Spleen (tissue), 7 donors: ENCODE results near the gene SPC24.

Source experiments
- POLR2A ChIP-seq, 3 donors: fragments of 450-650 bp; IDR thresholded peaks; one replicate each; pipeline ENCODE4 v1.5.1; 2017; ENCODE audit warnings: antibody characterized with exemption in 3 of 3, mild to moderate bottlenecking in 1 of 3
- TF ChIP-seq, protein P1 (sequence below), 11 experiments: fragments of 200-600 bp in 7 of 11; fragments of 450-650 bp in 4 of 11; sonication (generic) in 4 of 11; IDR thresholded peaks in 8 of 11; conservative IDR thresholded peaks in 3 of 11; 1 replicate in 7 of 11; 2 replicates in 4 of 11; pipeline versions ENCODE4 v1.4.0 to v1.8.0; 2016 to 2021; ENCODE audit warnings: antibody characterized with exemption in 11 of 11, inconsistent platforms in 4 of 11, mild to moderate bottlenecking in 1 of 11
- donor health status: DM: no; HTN: no; CAD: no; lungs with moderate emphysema.
- donor health status: DM: no; HTN: no; CAD: no.
- donor health status: DM: no; HTN: no; CAD: no.

DNA sequence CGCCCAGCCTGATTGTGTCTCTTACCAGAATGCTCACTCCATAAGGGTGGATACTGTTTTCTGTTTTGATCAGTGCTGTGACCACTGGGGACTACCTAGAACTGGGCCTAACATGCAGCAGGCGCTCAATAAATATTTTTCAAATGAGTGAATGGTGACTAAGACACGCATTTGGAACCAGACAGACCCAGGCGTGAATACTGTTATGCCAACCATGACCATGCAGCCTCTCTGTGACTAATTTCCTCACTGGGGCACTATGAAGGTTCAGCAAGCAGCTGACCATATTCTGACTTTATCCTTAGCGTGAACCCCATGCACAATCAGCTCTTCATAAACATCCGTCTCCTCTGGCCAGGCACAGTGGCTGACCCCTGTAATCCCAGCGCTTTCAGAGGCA lies 13.0 kb upstream of the SPC24 start:
- TF ChIP-seq, protein P1, sequence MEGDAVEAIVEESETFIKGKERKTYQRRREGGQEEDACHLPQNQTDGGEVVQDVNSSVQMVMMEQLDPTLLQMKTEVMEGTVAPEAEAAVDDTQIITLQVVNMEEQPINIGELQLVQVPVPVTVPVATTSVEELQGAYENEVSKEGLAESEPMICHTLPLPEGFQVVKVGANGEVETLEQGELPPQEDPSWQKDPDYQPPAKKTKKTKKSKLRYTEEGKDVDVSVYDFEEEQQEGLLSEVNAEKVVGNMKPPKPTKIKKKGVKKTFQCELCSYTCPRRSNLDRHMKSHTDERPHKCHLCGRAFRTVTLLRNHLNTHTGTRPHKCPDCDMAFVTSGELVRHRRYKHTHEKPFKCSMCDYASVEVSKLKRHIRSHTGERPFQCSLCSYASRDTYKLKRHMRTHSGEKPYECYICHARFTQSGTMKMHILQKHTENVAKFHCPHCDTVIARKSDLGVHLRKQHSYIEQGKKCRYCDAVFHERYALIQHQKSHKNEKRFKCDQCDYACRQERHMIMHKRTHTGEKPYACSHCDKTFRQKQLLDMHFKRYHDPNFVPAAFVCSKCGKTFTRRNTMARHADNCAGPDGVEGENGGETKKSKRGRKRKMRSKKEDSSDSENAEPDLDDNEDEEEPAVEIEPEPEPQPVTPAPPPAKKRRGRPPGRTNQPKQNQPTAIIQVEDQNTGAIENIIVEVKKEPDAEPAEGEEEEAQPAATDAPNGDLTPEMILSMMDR (IDR thresholded peaks at IDR 0.05 in 8 of 11, conservative IDR thresholded peaks at IDR 0.05 in 3 of 11): no peak
- TF ChIP-seq POLR2A (IDR thresholded peaks at IDR 0.05): no peak
